UCSD-AML1 (cell line): ENCODE results near the gene RFTN1.

ENCODE experiments used
- DNase-seq: peaks from one replicate; lab custom pipeline; 2025; ENCODE audit not compliant: unreplicated experiment; lab: John Stamatoyannopoulos, UW

The RFTN1 gene

GRCh38 chr3:16364323-16364722 is 149.2 kb downstream of the RFTN1 start:
- no peak for DNase-seq

DNA sequence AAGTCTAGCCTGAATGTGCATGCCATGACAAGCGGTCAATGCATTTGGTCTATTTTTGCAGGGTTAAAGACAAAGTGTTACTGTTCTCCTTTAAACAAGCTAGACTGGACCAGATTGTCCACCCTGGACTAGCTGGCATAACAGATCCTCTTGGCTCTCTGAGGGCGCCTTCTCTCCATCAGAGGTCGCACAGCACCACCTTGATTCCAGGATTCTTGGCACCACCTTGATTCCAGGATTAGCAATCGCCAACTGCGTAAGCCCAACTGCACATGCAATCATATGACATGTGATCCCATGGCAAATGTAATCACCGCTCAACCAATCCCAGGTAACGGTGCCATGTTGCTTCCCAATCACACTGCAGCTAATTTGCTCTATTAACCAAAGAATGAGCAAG is 149.9 kb downstream of the RFTN1 start:
- DNase-seq, result no peak

GRCh38 chr3:16362770-16363169 is 150.7 kb downstream of the RFTN1 start:
- DNase-seq, result no peak

DNA sequence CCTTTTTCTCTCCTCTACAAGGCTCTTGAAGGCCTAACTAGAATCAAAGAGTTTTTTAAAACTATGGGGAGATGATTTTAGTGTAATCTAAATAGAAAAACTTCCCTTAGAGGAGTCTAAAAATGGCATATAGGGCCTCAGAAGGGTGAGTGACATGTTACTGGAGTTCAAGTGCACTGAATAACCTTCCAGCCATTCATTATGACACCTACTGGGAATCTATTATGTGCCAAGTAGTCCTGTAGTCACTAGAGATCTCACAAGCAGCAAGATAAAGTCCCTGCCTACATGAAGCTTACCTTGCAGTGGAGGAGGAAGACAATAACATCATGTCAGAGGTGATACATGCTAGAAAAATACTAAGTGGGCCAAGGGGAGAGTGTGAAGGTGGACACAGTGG is 152.4 kb downstream of the RFTN1 start:
- no peak for DNase-seq

GRCh38 chr3:16359331-16359730 is 154.2 kb downstream of the RFTN1 start:
- DNase-seq, result peak; percentile 20

DNA sequence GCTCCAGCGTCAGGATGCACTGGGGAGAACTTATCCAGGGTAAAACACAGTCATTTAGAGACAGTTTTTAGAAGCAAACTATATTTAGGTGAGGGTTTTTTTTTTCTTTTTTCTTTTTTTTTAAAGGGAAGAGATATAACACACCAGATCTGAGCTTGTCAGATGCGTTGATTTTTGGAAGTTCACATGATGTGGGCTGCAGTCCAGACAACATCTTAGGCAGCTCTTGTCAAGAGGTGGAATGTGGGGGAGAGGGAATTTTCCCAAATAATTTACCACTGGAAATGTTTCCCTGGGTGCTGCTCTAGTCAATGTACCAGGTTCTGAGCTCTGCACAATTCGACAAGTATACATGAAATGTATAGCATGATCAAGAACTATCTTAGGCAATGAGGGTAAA is 155.2 kb downstream of the RFTN1 start:
- DNase-seq, result no peak

DNA sequence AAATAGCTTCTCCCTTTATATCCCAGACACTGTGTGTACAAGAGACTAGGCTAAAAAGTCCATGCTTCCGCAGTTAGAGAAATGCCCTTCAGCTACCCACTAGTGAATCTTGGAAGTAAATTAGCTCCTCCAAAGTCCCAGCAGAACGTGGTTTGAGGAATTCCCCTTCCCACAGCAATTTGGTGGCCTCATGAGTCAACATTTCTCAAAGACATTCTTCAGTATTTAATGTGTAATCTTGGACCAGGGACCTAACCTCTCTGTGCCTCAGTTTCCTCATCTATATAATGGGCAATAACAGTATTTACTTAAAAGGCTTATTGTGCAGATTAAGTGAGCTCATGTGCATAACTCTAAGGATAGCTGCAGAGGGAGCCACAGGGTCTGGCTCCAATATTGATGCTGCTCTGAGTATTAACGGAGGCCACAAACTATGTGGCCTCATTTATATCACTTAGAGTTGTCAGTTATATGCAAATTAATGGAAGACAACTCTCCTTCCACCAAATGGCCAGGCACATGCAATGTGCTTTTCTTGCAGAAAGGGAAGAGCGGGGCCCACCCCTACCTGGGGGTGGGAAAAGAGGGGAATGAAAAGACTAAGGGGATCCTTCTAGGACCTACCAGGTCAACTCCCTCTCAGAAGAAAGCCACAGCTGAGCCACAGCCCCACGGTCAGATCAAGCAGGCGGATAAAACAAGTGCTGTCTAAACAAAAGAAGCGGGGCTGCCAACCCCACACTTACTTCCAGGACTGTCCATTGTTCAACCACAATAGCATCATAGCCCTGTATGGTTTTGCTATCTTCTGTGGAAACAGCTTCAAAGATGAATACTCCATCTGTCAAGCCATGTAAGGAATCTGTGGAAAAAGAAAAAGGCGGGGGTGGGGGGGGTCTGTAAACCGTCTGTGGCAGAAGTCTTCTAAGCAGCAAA is 156.0 kb downstream of the RFTN1 start:
- DNase-seq, result peak; percentile 38

DNA sequence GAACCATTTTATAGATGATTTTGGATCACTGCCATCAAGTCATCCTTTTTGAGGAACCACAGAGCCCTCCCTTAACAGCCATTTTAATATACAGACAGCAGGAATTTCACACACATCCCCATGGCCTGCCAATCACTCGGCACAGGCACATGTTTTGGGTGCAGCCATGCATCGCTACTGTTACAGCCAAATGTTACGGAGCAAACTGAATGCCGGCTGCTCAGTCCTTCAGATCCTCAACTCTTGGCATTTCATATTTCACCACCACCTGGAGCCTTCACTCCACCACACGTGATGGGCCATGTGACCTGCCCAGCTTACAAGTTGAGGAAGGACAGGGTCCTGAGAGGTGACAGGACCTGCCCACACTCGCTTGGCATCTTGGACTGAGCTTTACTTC is 157.7 kb downstream of the RFTN1 start:
- no peak for DNase-seq

DNA sequence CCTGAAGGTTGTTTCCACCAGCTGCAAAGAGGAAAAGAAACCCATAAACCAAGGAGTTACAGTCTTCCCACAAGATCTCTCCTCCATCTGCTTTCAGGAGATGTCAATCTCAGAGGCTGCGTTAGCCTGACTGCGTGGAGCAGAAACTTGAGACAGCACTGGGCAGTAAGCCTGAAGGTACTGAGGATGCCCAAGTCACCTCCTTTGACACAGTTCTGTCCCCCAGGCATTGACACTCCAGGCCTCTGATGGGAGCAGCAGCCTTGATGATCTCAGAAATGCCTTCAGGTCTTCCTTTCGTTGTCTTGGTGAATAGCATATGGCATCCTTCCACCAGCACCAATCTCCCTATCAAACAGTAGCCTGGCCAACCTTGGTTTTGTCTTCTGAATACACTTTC is 159.2 kb downstream of the RFTN1 start:
- DNase-seq, result no peak

DNA sequence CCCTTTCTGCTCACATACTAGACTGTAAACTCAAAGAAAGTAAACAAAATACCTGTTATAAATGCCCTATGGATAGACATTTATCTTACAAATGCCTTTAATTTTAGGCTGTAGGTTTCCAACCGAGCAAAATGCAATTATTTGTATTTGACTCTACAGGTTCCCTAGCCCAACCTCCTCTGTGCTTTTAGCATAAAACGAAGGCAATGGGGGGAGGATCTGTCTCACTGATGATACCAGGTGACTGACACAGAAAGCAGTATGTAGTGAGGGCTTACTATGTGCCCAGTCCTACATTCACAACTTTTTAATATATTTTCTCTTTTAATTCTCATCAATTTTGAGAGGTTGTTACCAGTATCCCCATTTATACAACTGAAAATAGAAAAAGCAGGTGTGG is 161.1 kb downstream of the RFTN1 start:
- no peak for DNase-seq

- no peak for DNase-seq
These were observed 162.7 kb downstream of the RFTN1 start for GRCh38 chr3:16350597-16351318.

DNA sequence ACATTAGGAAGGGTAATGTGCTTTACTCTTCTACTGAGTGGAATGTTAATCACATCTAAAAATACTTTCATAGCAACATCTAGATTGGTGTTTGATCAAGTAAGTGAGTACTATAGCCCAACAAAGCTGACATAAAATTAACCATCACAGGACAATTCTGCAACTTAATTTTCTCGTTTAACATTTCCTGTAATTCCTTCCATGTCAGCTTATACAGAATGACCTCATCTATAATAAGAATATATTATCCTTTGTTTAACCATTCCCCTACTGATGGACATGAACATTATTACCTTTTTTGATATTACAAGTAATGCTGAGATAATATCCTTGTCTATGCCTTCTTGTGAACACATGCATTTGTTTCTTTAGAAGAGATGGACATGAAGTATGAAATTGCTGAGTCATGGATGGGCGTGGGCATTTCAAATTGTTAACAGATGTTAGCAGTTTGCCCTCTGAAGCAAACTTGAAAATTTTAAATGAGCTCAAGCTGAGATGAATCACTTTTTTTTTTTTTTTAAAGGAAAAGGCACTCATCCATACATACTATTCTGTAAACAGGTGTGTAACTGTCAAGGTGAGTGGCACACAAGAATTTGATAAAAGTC is 163.4 kb downstream of the RFTN1 start:
- no peak for DNase-seq

GRCh38 chr3:16347548-16347947 is 166.0 kb downstream of the RFTN1 start:
- no peak for DNase-seq

GRCh38 chr3:16346413-16347081 is 167.0 kb downstream of the RFTN1 start:
- no peak for DNase-seq

GRCh38 chr3:16343101-16343500 is 170.4 kb downstream of the RFTN1 start:
- no peak for DNase-seq

- no peak for DNase-seq
These were observed 174.5 kb downstream of the RFTN1 start for GRCh38 chr3:16338999-16339398.

GRCh38 chr3:16337856-16338540 is 175.5 kb downstream of the RFTN1 start:
- DNase-seq, result peak; percentile 56

DNA sequence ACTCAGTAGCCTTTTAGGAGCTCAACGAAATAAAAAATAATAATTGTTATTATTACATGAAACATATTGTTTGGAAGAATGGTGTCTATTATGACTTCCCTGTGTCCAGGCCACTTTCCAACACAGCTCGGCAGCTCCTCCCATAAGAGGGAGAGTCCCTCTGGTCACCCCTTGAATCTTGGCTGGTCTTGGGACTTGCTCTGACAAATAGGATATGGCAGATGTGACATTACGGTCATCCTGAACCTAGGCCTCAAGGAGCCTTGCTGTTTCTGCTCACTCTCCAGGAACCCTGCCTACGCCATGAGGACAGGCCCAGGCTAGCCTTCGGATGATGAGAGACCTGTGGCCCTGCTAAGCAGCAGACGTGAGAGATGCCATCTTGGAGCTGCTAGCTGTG is 176.7 kb downstream of the RFTN1 start:
- no peak for DNase-seq

DNA sequence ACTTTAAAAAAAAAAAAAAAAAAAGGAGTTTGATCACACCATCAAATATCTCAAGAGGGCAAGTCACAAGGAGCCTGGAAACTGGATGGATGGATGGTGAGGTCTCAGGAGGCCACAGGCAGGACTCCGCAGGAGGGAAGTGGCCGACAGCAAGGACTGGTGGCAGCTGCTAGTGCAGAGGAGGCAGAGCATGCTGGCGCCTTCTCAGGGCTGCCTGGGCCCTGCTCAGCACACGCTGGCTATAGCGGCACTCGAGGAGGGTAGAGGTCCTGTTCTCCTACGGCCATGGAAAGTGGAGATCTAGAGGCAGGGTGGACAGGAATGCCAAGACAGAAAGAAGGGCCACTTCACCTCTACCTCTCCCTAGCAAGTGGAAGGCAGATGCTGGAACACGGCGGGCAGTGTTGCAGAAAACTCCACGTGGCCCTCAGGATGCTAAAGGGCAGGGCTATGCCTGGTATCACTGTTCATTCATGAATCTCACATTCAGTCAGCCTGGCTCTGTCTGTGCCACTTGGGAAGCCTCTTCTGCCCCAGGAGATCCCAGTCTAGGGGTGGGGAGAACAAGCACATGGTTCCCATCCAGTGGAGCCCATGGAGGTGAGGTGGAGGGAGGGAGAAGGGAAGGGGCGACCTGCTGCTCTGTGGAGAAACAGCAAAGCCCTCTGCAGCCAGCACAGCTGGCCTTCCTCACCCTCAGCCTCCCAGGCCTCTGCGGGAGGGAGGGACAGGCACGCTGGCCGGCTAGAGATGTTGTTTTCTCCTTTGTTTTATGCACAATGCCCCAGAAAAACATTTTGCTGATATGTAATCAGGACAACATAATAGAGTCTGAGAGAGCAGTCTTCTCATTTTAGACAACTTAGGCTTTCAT is 177.5 kb downstream of the RFTN1 start:
- no peak for DNase-seq

- DNase-seq, result no peak
These were observed 178.2 kb downstream of the RFTN1 start for GRCh38 chr3:16335333-16335732.
